RWPE2 (cell line): ENCODE measurements around the gene LRP1B.

Experiments used
- ATAC-seq: fragments of 200-7000 bp; cut with Tn5 transposase; 3 replicates; pipeline ENCODE4 v1.9.1; 2021; ENCODE audit warnings: low read depth
- DNase-seq: peaks from one replicate; pipeline ENCODE4 v3.0.0-alpha.2; 2020; ENCODE audit warnings: low spot score
- H3K27ac ChIP-seq: fragments of 450-650 bp; 2 replicates; pipeline ENCODE4 v1.5.1; 2017; ENCODE audit warnings: mild to moderate bottlenecking; ENCODE audit not compliant: poor library complexity, severe bottlenecking
- H3K27me3 ChIP-seq: fragments of 250-450 bp; sonication (Bioruptor Pico); 2 replicates; pipeline ENCODE4 v1.5.1; 2021; ENCODE audit warnings: mild to moderate bottlenecking, moderate library complexity; ENCODE audit not compliant: insufficient read depth, poor library complexity, severe bottlenecking
- H3K36me3 ChIP-seq: fragments of 250-450 bp; sonication (Bioruptor Pico); 2 replicates; pipeline ENCODE4 v1.5.1; 2020; ENCODE audit warnings: low read depth, mild to moderate bottlenecking, moderate library complexity
- H3K4me1 ChIP-seq: fragments of 250-450 bp; sonication (Bioruptor Pico); 2 replicates; pipeline ENCODE4 v1.5.1; 2021; ENCODE audit warnings: mild to moderate bottlenecking, moderate library complexity; ENCODE audit not compliant: insufficient read depth, poor library complexity, severe bottlenecking
- H3K4me3 ChIP-seq: fragments of 250-450 bp; sonication (Bioruptor Pico); 2 replicates; pipeline ENCODE4 v1.5.1; 2021; ENCODE audit warnings: mild to moderate bottlenecking, moderate library complexity; ENCODE audit not compliant: severe bottlenecking
- H3K9me3 ChIP-seq: fragments of 250-450 bp; sonication (Bioruptor Pico); 2 replicates; pipeline ENCODE4 v1.5.1; 2021; ENCODE audit warnings: mild to moderate bottlenecking, moderate library complexity; ENCODE audit not compliant: severe bottlenecking
- CTCF ChIP-seq: fragments of 450-650 bp; IDR thresholded peaks from one replicate; pipeline ENCODE4 v1.5.1; 2017; ENCODE audit warnings: mild to moderate bottlenecking, moderate library complexity; ENCODE audit not compliant: poor library complexity, severe bottlenecking

The LRP1B gene

DNA sequence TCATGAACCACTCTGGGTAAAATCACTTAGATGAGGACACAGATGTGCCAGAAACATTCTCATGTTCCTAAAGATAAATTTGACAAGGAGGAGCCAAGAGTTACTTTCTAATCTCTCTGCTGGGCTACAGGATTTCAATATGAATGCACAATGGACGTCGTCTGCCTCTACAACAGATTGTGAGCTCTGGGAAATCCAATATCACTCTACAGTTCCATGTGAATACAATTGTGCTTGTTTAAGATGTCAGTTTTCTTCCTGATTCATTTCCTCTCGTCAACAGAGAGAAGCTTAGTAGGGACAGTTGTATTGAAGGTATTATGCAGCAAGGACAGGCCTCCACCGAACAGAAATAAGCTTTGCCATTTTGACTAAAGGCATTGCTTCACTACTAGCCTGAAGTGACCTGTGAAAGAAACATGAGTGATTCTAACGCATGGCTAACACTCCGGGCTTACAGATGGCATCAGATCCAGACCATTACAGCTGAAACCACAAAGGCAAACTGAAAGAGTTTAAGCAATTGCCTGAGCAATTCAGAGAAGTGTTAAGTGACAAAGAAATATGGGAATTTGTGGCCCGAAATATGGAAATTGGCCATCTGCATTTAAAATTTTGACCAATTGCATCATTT lies 1591.5 kb downstream of the LRP1B start:
- no peaks in the 10 kb centered on the region for H3K4me1 ChIP-seq
- H3K36me3 ChIP-seq, result no peaks in the 10 kb centered on the region
- no peak overlapping the region for H3K27ac ChIP-seq
- ATAC-seq (no peak), DNase-seq (no peak)
- TF ChIP-seq CTCF, result no peak
- no peaks in the 10 kb centered on the region for H3K27me3 ChIP-seq
- no peaks in the 10 kb centered on the region for H3K9me3 ChIP-seq
- no peak overlapping the region for H3K4me3 ChIP-seq

GRCh38 chr2:140529706-140530105 lies 1601.1 kb downstream of the LRP1B start:
- ATAC-seq, result no peak; the same call in 2 of the 3 replicates
- peaks cover 11% of the 10 kb centered on the region for H3K4me1 ChIP-seq
- no peaks in the 10 kb centered on the region for H3K9me3 ChIP-seq

DNA sequence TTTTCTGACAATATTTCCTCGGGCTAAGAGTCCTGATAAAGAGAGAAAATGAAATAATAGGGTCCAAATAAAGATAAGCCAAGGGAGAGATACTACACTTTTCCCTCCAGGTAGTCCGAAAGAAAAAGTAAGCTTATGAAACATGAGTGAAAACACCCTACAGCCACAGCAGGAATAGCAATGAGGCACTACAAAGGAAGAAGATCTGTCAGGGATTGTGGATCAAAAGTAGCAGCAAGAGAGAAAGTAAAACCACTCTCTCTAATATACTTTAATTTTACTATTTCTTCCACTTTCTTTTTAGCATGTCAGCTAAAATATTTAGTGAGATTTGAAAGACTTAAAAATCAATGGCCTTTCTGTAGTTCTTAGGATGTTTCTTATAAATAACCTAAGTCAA lies 1601.8 kb downstream of the LRP1B start:
- Histone ChIP-seq H3K27me3 (no peaks in the 10 kb centered on the region), H3K4me3 (no peak overlapping the region), H3K27ac (no peak overlapping the region), H3K9me3 (no peaks in the 10 kb centered on the region), H3K4me1 (peaks cover 11% of the 10 kb centered on the region), H3K36me3 (no peaks in the 10 kb centered on the region; the same call in 1 of the 2 replicates)
- no peak for TF ChIP-seq CTCF
- ATAC-seq (no peak), DNase-seq (no peak)

More at GRCh38 chr2:140529706-140530105, 1601.1 kb downstream of the LRP1B start:
- no peak for DNase-seq
- H3K36me3 ChIP-seq, result no peaks in the 10 kb centered on the region; the same call in 1 of the 2 replicates
- H3K4me3 ChIP-seq, result no peak overlapping the region
- no peaks in the 10 kb centered on the region for H3K27me3 ChIP-seq
- no peak overlapping the region for H3K27ac ChIP-seq
- TF ChIP-seq CTCF, result no peak

DNA sequence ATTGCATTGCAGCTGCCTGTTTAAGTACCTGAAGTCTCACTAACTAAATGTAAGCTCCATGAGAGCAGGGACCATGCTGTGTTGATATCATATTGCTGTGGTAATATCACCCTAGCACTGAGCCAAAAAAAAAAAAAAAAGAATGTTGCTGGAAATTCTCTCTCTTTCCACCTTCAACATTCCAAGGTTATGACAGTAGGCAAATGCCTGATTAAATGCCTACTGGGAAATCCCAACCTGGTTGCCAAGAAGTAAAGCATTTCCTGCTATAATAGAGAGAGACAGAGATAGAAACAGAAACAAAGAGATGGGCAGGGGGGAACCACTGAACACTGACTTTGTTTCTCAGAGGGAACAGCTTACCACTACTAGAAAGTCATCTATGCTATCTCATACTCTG lies 1604.2 kb downstream of the LRP1B start:
- no peaks in the 10 kb centered on the region for H3K27me3 ChIP-seq
- H3K4me3 ChIP-seq, result no peak overlapping the region
- H3K4me1 ChIP-seq, result peaks cover 11% of the 10 kb centered on the region
- ATAC-seq (peak; percentile 90), DNase-seq (no peak)
- H3K27ac ChIP-seq, result no peak overlapping the region
- no peaks in the 10 kb centered on the region; the same call in 1 of the 2 replicates for H3K36me3 ChIP-seq
- no peak for TF ChIP-seq CTCF
- no peaks in the 10 kb centered on the region for H3K9me3 ChIP-seq

- peaks cover 4% of the 10 kb centered on the region for H3K4me1 ChIP-seq
- no peaks in the 10 kb centered on the region for H3K36me3 ChIP-seq
- no peak for ATAC-seq
- H3K27me3 ChIP-seq, result no peaks in the 10 kb centered on the region
- no peak for TF ChIP-seq CTCF
- H3K27ac ChIP-seq, result no peak overlapping the region
- no peak overlapping the region for H3K4me3 ChIP-seq
- no peak for DNase-seq
- H3K9me3 ChIP-seq, result no peaks in the 10 kb centered on the region
Measured at GRCh38 chr2:140512106-140512505, 1618.7 kb downstream of the LRP1B start.
